ENCODE results near the gene UGT2B10. TPM values are rescaled to one million over a fixed set of nuclear protein-coding genes. Genes with fewer than 3 reads are reported as not detected.

UGT2B10 gene
- total and polyA plus RNA-seq, 2 of the 13 experiments (the other 11 are each of a cell fraction or from before 2014, with no cell fraction given), result 107 to 148 TPM

GRCh38 chr4:68865188-68865638, 49.4 kb downstream of the UGT2B10 start (continued):
- TF ChIP-seq FOXM1 (CRISPR knock-in tag; IDR thresholded peaks at IDR 0.05) (no peak), NCOA1 (CRISPR knock-in tag; IDR thresholded peaks at IDR 0.05) (no peak), ATF7 (IDR thresholded peaks at IDR 0.05) (peak; percentile 44; the same call in 1 of the 2 replicates), ATF7 (CRISPR knock-in tag; IDR thresholded peaks at IDR 0.05) (no peak), EP300 (IDR thresholded peaks at IDR 0.05; ENCODE audit: low read depth in 2 of 2, low read length in 2 of 2) (peak in 1 of 2 experiments; percentile 77; a peak in 2 of 4 replicates), EP300 (CRISPR knock-in tag; IDR thresholded peaks at IDR 0.05; ENCODE audit: borderline replicate concordance) (no peak; the same call in 1 of the 2 replicates), ZNF768 (CRISPR knock-in tag; IDR thresholded peaks at IDR 0.05) (no peak), ZNF333 (CRISPR knock-in tag; IDR thresholded peaks at IDR 0.05; ENCODE audit: borderline replicate concordance) (no peak), ZNF33A (CRISPR knock-in tag; IDR thresholded peaks at IDR 0.05; ENCODE audit: borderline replicate concordance) (no peak), REPIN1 (CRISPR knock-in tag; IDR thresholded peaks at IDR 0.05; ENCODE audit: borderline replicate concordance, low read depth) (no peak), SMAD3 (CRISPR knock-in tag; IDR thresholded peaks at IDR 0.05) (no peak), ZNF326 (CRISPR knock-in tag; IDR thresholded peaks at IDR 0.05; ENCODE audit: borderline replicate concordance) (no peak), CC2D1A (CRISPR knock-in tag; IDR thresholded peaks at IDR 0.05) (no peak), ZBTB46 (CRISPR knock-in tag; IDR thresholded peaks at IDR 0.05; ENCODE audit: borderline replicate concordance) (no peak), ZNF672 (CRISPR knock-in tag; IDR thresholded peaks at IDR 0.05) (no peak), THRA (CRISPR knock-in tag; IDR thresholded peaks at IDR 0.05; ENCODE audit: borderline replicate concordance) (no peak), ZNF878 (CRISPR knock-in tag; IDR thresholded peaks at IDR 0.05) (no peak), ZBTB25 (CRISPR knock-in tag; IDR thresholded peaks at IDR 0.05) (0 out of 2 replicates have a peak, but pooled peaks have one; percentile 6), PAWR (CRISPR knock-in tag; IDR thresholded peaks at IDR 0.05; ENCODE audit: borderline replicate concordance) (no peak), NR2C2 (CRISPR knock-in tag; IDR thresholded peaks at IDR 0.05; ENCODE audit: borderline replicate concordance) (no peak), ZNF17 (CRISPR knock-in tag; IDR thresholded peaks at IDR 0.05) (no peak), ZBTB1 (CRISPR knock-in tag; IDR thresholded peaks at IDR 0.05; ENCODE audit: borderline replicate concordance) (no peak), SCMH1 (CRISPR knock-in tag; IDR thresholded peaks at IDR 0.05; ENCODE audit: borderline replicate concordance) (no peak), ZFP36L2 (CRISPR knock-in tag; IDR thresholded peaks at IDR 0.05) (no peak), MXD4 (CRISPR knock-in tag; IDR thresholded peaks at IDR 0.05) (no peak), BCL6 (CRISPR knock-in tag; IDR thresholded peaks at IDR 0.05) (peak; percentile 26; the same call in 1 of the 2 replicates), RBM22 (optimal IDR thresholded peaks at IDR 0.05; ENCODE audit: low read length) (no peak), ZNF33B (CRISPR knock-in tag; IDR thresholded peaks at IDR 0.05) (0 out of 2 replicates have a peak, but pooled peaks have one; percentile 26), ZNF329 (CRISPR knock-in tag; IDR thresholded peaks at IDR 0.05; ENCODE audit: low read depth) (no peak), GATA4 (IDR thresholded peaks at IDR 0.05; ENCODE audit: borderline replicate concordance, low read depth) (no peak; the same call in 1 of the 2 replicates)
